A549 (cell line): ENCODE data around the gene PUS3. TPM values are rescaled to one million over a fixed set of nuclear protein-coding genes. Genes with fewer than 3 reads are reported as not detected.

Experiments
- ATAC-seq, 2 experiments: fragments of 200-7000 bp in 1 of 2; fragments of >200 bp in 1 of 2; cut with Nextera tagmentation in 1 of 2; cut with Tn5 transposase in 1 of 2; 3 replicates each; pipeline versions ENCODE4 v1.8.0 to v1.9.1; 2018 to 2020; ENCODE audit warnings: mild to moderate bottlenecking in 1 of 2, moderate library complexity in 1 of 2
- CTCF ChIA-PET: fragments of 300-600 bp; sonication (Branson Sonifier 250); formaldehyde crosslinking; extraction: SDS; loops from one replicate; lab custom pipeline; 2021; ENCODE audit warnings: antibody characterized with exemption, inconsistent platforms; lab: Yijun Ruan, JAX
- POLR2A ChIA-PET: fragments of 350-600 bp; formaldehyde crosslinking; extraction: SDS; loops from one replicate; lab custom pipeline; 2021; ENCODE audit warnings: antibody characterized with exemption, inconsistent platforms; lab: Yijun Ruan, JAX
- DNase-seq, 2 experiments: peaks; one replicate each; pipeline versions ENCODE4 v3.0.0 to v3.0.0-alpha.2; 2011 to 2016; ENCODE audit warnings: low read depth in 1 of 2, low spot score in 1 of 2
- FAIRE-seq: peaks from 2 replicates; lab custom pipeline; 2011; peaks lifted over from hg19 to GRCh38; lab: Jason Lieb, UNC
- H3K27ac ChIP-seq, 2 experiments: fragments of >200 bp; sonication (Bioruptor Twin); formaldehyde crosslinking; 3 replicates each; pipeline ENCODE4 v1.5.1; 2016 to 2017
- H3K4me1 ChIP-seq: fragments of >200 bp; sonication (Bioruptor Twin); formaldehyde crosslinking; 3 replicates; pipeline ENCODE4 v1.6.1; 2016
- H3K4me2 ChIP-seq: fragments of >200 bp; sonication (Bioruptor Twin); formaldehyde crosslinking; 3 replicates; pipeline ENCODE4 v1.6.1; 2016
- H3K4me3 ChIP-seq: fragments of >200 bp; sonication (Bioruptor Twin); formaldehyde crosslinking; 3 replicates; pipeline ENCODE4 v1.5.1; 2016
- H3K9me3 ChIP-seq: fragments of >200 bp; sonication (Bioruptor Twin); formaldehyde crosslinking; 3 replicates; pipeline ENCODE4 v1.6.1; 2016
- ATOH8 ChIP-seq: fragments of 250-450 bp; sonication (Bioruptor Pico); IDR thresholded peaks from 2 replicates; pipeline ENCODE4 v1.5.0; 2020; ENCODE audit warnings: low read depth, mild to moderate bottlenecking, moderate library complexity
- BHLHE40 ChIP-seq: IDR thresholded peaks from 2 replicates; pipeline ENCODE4 v1.6.1; 2012; ENCODE audit warnings: low read depth, low read length, inconsistent platforms
- CBX2 ChIP-seq: fragments of 200-600 bp; sonication (generic); IDR thresholded peaks from 2 replicates; pipeline ENCODE4 v1.6.1; 2016; ENCODE audit warnings: low read depth, mild to moderate bottlenecking, borderline replicate concordance
- CBX8 ChIP-seq: fragments of 200-600 bp; sonication (generic); IDR thresholded peaks from 2 replicates; pipeline ENCODE4 v1.6.1; 2016
- CEBPB ChIP-seq, 2 experiments: fragments of >200 bp in 1 of 2; sonication (Bioruptor Twin) in 1 of 2; formaldehyde crosslinking in 1 of 2; IDR thresholded peaks; 2 replicates each; pipeline ENCODE4 v1.6.1; 2012 to 2016
- E2F6 ChIP-seq: IDR thresholded peaks from 2 replicates; pipeline ENCODE4 v1.6.1; 2012; ENCODE audit warnings: low read depth, borderline replicate concordance
- EHF ChIP-seq: fragments of 250-450 bp; sonication (Bioruptor Pico); IDR thresholded peaks from 2 replicates; pipeline ENCODE4 v1.5.0; 2020; ENCODE audit warnings: mild to moderate bottlenecking
- EHMT2 ChIP-seq: fragments of 200-600 bp; sonication (generic); IDR thresholded peaks from 2 replicates; pipeline ENCODE4 v1.6.1; 2016; ENCODE audit warnings: antibody characterized with exemption, low read depth, mild to moderate bottlenecking, moderate library complexity
- ESRRA ChIP-seq: fragments of 150-350 bp; IDR thresholded peaks from 2 replicates; pipeline ENCODE4 v1.6.1; 2014; ENCODE audit warnings: mild to moderate bottlenecking, low read length, borderline replicate concordance
- FOSB ChIP-seq: fragments of 250-450 bp; sonication (Bioruptor Pico); IDR thresholded peaks from 2 replicates; pipeline ENCODE4 v1.5.0; 2020; ENCODE audit warnings: mild to moderate bottlenecking, moderate library complexity
- FOSL2 ChIP-seq, 2 experiments: fragments of 450-650 bp in 1 of 2; fragments of >200 bp in 1 of 2; sonication (Bioruptor Twin) in 1 of 2; formaldehyde crosslinking; IDR thresholded peaks; 2 replicates each; pipeline versions ENCODE4 v1.5.0 to v1.6.1; 2016 to 2020; ENCODE audit warnings: mild to moderate bottlenecking in 1 of 2, moderate library complexity in 1 of 2
- HEYL ChIP-seq: fragments of 250-450 bp; sonication (Bioruptor Pico); IDR thresholded peaks from 2 replicates; pipeline ENCODE4 v1.8.0; 2021; ENCODE audit warnings: mild to moderate bottlenecking, moderate library complexity
- HOXB5 ChIP-seq: fragments of 250-450 bp; sonication (Bioruptor Pico); IDR thresholded peaks from 2 replicates; pipeline ENCODE4 v1.5.0; 2020; ENCODE audit warnings: mild to moderate bottlenecking, moderate library complexity
- KDM1A ChIP-seq: fragments of 200-600 bp; sonication (generic); IDR thresholded peaks from 2 replicates; pipeline ENCODE4 v1.6.1; 2016; ENCODE audit warnings: low read depth, mild to moderate bottlenecking
- KDM5A ChIP-seq: fragments of 200-600 bp; sonication (generic); IDR thresholded peaks from 2 replicates; pipeline ENCODE4 v1.6.1; 2016; ENCODE audit warnings: antibody characterized with exemption, mild to moderate bottlenecking
- MAZ ChIP-seq: fragments of 150-350 bp; IDR thresholded peaks from 2 replicates; pipeline ENCODE4 v1.6.1; 2014; ENCODE audit warnings: antibody characterized with exemption, low read depth, low read length, borderline replicate concordance
- MYC ChIP-seq: IDR thresholded peaks from 2 replicates; pipeline ENCODE4 v1.6.1; 2012; ENCODE audit warnings: mild to moderate bottlenecking, inconsistent platforms, low read length, improper control_type of control experiment, borderline replicate concordance
- NFE2L2 ChIP-seq: fragments of 150-350 bp; conservative IDR thresholded peaks from 2 replicates; pipeline ENCODE4 v1.6.1; 2014; ENCODE audit warnings: low read length
- NPAS2 ChIP-seq: fragments of 250-450 bp; sonication (Bioruptor Pico); IDR thresholded peaks from 2 replicates; pipeline ENCODE4 v1.8.0; 2022; ENCODE audit warnings: mild to moderate bottlenecking, moderate library complexity, borderline replicate concordance
- PBX3 ChIP-seq: IDR thresholded peaks from 2 replicates; pipeline ENCODE4 v1.6.1; 2012
- POLR2A ChIP-seq: IDR thresholded peaks from 2 replicates; pipeline ENCODE4 v1.6.1; 2012; ENCODE audit warnings: mild to moderate bottlenecking, low read length
- POLR2AphosphoS2 ChIP-seq: conservative IDR thresholded peaks from 2 replicates; pipeline ENCODE4 v1.6.1; 2012; ENCODE audit warnings: low read length, improper control_type of control experiment, inconsistent platforms
- RCOR1 ChIP-seq: fragments of 150-350 bp; IDR thresholded peaks from 2 replicates; pipeline ENCODE4 v1.6.1; 2014; ENCODE audit warnings: antibody characterized with exemption, low read length, low read depth
- RFX5 ChIP-seq: fragments of 450-650 bp; IDR thresholded peaks from 2 replicates; pipeline ENCODE4 v1.7.1; 2014; ENCODE audit warnings: antibody characterized with exemption, mild to moderate bottlenecking, moderate library complexity
- RNF2 ChIP-seq: fragments of 200-600 bp; sonication (generic); IDR thresholded peaks from 2 replicates; pipeline ENCODE4 v1.6.1; 2016; ENCODE audit warnings: low read depth, mild to moderate bottlenecking, antibody characterized with exemption, moderate library complexity, borderline replicate concordance
- SREBF2 ChIP-seq: fragments of 450-650 bp; IDR thresholded peaks from 2 replicates; pipeline ENCODE4 v1.6.1; 2014; ENCODE audit warnings: mild to moderate bottlenecking, moderate library complexity
- ZC3H11A ChIP-seq: fragments of 450-650 bp; IDR thresholded peaks from 2 replicates; pipeline ENCODE4 v1.6.1; 2014; ENCODE audit warnings: antibody characterized with exemption, mild to moderate bottlenecking
- ZNF302 ChIP-seq: fragments of 250-450 bp; sonication (Bioruptor Pico); IDR thresholded peaks from 2 replicates; pipeline ENCODE4 v1.9.0; 2021; ENCODE audit warnings: inconsistent platforms, mild to moderate bottlenecking, moderate library complexity
- ZSCAN20 ChIP-seq: fragments of 250-450 bp; sonication (Bioruptor Pico); IDR thresholded peaks from 2 replicates; pipeline ENCODE4 v1.8.0; 2022; ENCODE audit warnings: mild to moderate bottlenecking, moderate library complexity
- WGBS: methylation state at CpG from one replicate; pipeline ENCODE4 v1.1.6; 2017; ENCODE audit errors: missing lambda C conversion rate; 5-methylcytosine and 5-hydroxymethylcytosine counted together
- polyA plus RNA-seq, 4 experiments: library from polyadenylated mRNA; depleted of rRNA in 3 of 4; stranded (reverse); fragments of >200 nt; fragmentation: RNase III in 1 of 4; extraction: RNeasy Plus Mini Kit Qiagen cat#74134 plus additional on column Dnase treatment in 1 of 4; gene quantifications; 2 replicates in 3 of 4; 3 replicates in 1 of 4; pipeline ENCODE4 v1.2.3, GENCODE V29; 2011 to 2017

Gene PUS3
- polyA plus RNA-seq, 2 of the 4 experiments (the other 2 are of a cell fraction): 5.0 to 8.0 TPM

- 89% methylated on average over 20 of the region's 20 CpGs for WGBS
- no peak for FAIRE-seq
- H3K27ac ChIP-seq: no peak overlapping the region
- peaks cover 6% of the 10 kb centered on the region; the same call in 1 of the 3 replicates for H3K9me3 ChIP-seq
- CTCF ChIA-PET: no interaction called here
- no peak overlapping the region for H3K4me2 ChIP-seq
- no peak overlapping the region for H3K4me3 ChIP-seq
- H3K4me1 ChIP-seq: no peaks in the 10 kb centered on the region
- no peak; a peak in 1 of 6 replicates for ATAC-seq
- no peak for TF ChIP-seq RFX5
- no peak for TF ChIP-seq ATOH8 (CRISPR knock-in tag)
- no peak for TF ChIP-seq MYC
- TF ChIP-seq EHF: no peak
- no peak for TF ChIP-seq CBX2
- TF ChIP-seq ESRRA: no peak
- no peak for TF ChIP-seq ZC3H11A
- TF ChIP-seq NPAS2 (CRISPR knock-in tag): no peak
- TF ChIP-seq ZSCAN20: no peak
- no peak for TF ChIP-seq SREBF2
- TF ChIP-seq EHMT2: no peak
- TF ChIP-seq ZNF302 (CRISPR knock-in tag): no peak
- no peak for TF ChIP-seq POLR2A
- DNase-seq: no peak
- POLR2A ChIA-PET: no interaction called here
These were observed 29.0 kb downstream of the PUS3 start for GRCh38 chr11:125873881-125874555.

- ChIA-PET POLR2A (no interaction called here), CTCF (no interaction called here)
- H3K4me3 ChIP-seq: no peak overlapping the region
- no peak for FAIRE-seq
- no peak overlapping the region for H3K27ac ChIP-seq
- H3K4me2 ChIP-seq: no peak overlapping the region
- H3K4me1 ChIP-seq: no peaks in the 10 kb centered on the region
- no peak for DNase-seq
- TF ChIP-seq RCOR1: no peak
- no peak for TF ChIP-seq E2F6
- TF ChIP-seq EHMT2: no peak
- no peak for TF ChIP-seq POLR2AphosphoS2
- no peak for TF ChIP-seq CEBPB (IDR thresholded peaks at IDR 0.05)
- TF ChIP-seq CBX8: no peak
- no peak for TF ChIP-seq MAZ
- no peak for TF ChIP-seq KDM1A
- TF ChIP-seq RNF2: no peak
- TF ChIP-seq HOXB5 (CRISPR knock-in tag): no peak
- no peak for TF ChIP-seq PBX3
- TF ChIP-seq FOSL2 (IDR thresholded peaks at IDR 0.05): no peak
- no peak for TF ChIP-seq FOSL2 (CRISPR knock-in tag; IDR thresholded peaks at IDR 0.05)
- TF ChIP-seq BHLHE40: no peak
- no peak for TF ChIP-seq NFE2L2
- no peak for TF ChIP-seq HEYL
- no peak for TF ChIP-seq CBX2
- TF ChIP-seq FOSB (CRISPR knock-in tag): no peak
- TF ChIP-seq KDM5A: no peak
- TF ChIP-seq, all 56 proteins: peak for 0
- no peak for ATAC-seq
- H3K9me3 ChIP-seq: peaks cover 6% of the 10 kb centered on the region; the same call in 1 of the 3 replicates
These were observed 30.9 kb downstream of the PUS3 start for GRCh38 chr11:125872138-125872491.
